AG04450 (cell line): ENCODE results near the gene MTCH1. TPM values are rescaled to one million over a fixed set of nuclear protein-coding genes. Genes with fewer than 3 reads are reported as not detected.
A peak's percentile ranks its signal among the peaks of the same experiment; 100 is the strongest.

ENCODE experiments used
- CTCF ChIA-PET: fragments of 300-600, 350-600 bp; formaldehyde crosslinking; extraction: SDS; loops from one replicate; lab custom pipeline; 2022; ENCODE audit warnings: antibody characterized with exemption, inconsistent platforms; lab: Charles Lee
- POLR2A ChIA-PET: fragments of 350-600 bp; formaldehyde crosslinking; extraction: SDS; loops from one replicate; lab custom pipeline; 2021; ENCODE audit warnings: antibody characterized with exemption, inconsistent platforms; lab: Yijun Ruan, JAX
- DNase-seq: peaks from one replicate; pipeline ENCODE4 v3.0.0-alpha.2; 2011; ENCODE audit warnings: low read depth, low spot score
- H3K27ac ChIP-seq: one replicate; pipeline ENCODE4 v1.5.1; 2012; ENCODE audit warnings: low read depth, low read length, control low read depth
- H3K27me3 ChIP-seq: one replicate; pipeline ENCODE4 v1.6.0; 2012; ENCODE audit warnings: low read length; ENCODE audit not compliant: control insufficient read depth, insufficient read depth
- H3K4me3 ChIP-seq: 2 replicates; pipeline ENCODE4 v1.5.1; 2011; ENCODE audit warnings: mild to moderate bottlenecking, low read depth, low read length, control low read depth
- H3K9me3 ChIP-seq: 2 replicates; pipeline ENCODE4 v1.5.1; 2012; ENCODE audit warnings: low read length; ENCODE audit not compliant: control insufficient read depth, insufficient read depth
- polyA minus RNA-seq: library from RNA; depleted of rRNA, polyadenylated mRNA; stranded (reverse); fragments of >200 nt; gene quantifications from 2 replicates; pipeline ENCODE4 v1.2.3, GENCODE V29; 2011; rRNA and poly(A)+ RNA removed
- polyA plus RNA-seq: library from polyadenylated mRNA; depleted of rRNA; stranded (reverse); fragments of >200 nt; gene quantifications from 2 replicates; pipeline ENCODE4 v1.2.3, GENCODE V29; 2011; rRNA removed
- TF ChIP-seq, protein P1 (sequence below): IDR thresholded peaks from 2 replicates; pipeline ENCODE4 v1.5.1; 2011; ENCODE audit warnings: low read depth, low read length, control low read depth, inconsistent platforms

MTCH1 gene
- polyA plus RNA-seq (149 and 160 TPM in 2 replicates), polyA minus RNA-seq (144 and 161 TPM in 2 replicates)

DNA sequence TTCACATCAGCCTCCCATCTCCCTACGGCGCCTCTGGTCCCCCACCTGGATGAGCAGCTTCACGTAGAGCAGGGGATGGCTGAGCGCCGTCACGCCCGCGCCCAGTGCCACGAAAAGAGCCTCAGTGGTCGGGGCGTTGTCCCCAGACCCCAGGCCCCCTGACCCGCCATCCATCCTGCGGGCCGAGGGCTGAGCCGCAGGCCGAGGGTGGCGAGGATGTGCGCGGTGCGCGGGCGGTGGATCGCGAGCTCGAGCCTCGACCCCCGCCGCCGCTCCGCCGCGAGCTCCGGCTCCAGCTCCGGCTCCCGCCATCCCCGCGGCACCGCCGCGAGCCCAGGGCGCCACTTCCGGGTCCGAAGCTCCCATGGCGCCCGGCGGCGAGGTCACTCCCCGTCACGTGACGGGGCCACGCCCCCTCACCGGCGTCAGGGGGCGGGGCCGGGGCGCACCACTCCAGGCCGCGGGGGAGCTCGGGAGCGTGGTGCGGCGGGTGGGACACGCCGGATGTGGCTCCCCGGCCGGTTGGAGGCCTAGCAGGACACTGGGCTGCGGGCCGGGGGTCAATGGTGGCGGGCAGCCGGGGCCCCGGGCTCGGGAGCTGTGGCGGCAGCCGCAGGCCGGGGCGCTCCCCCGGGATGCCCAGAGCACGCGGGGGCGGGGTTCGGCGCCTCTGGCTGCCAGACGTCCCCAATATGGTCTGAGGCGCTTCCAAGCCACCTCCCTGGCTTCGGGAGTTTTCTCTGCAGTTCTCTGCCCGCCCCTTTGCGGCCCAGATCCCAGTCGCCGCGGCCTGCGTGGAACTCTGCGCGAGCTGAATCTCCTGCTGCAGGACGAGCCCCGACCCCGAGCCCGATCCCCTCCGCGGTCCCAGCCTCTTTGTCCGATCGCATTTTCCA, at the start of gene MTCH1:
TSS of gene MTCH1 (minus strand) at position 389 of the 896 bp plus-strand sequence. CDS start at position 366, 23 bp downstream.
- ChIA-PET CTCF (interaction anchor here (0.5 to 2.3 kb wide), 3 partner anchors 32 to 101 kb away, joined by 3 to 11 read pairs (median 5); no protein-coding TSS in a partner anchor), POLR2A (interaction anchor here (0.5 to 1.5 kb wide), 20 partner anchors 8 to 368 kb away, joined by 3 to 14 read pairs (median 4); partner anchors contain the start of genes C6orf89 and PPIL1)
- Histone ChIP-seq H3K27me3 (peaks cover 4% of the 10 kb centered on the region), H3K27ac (peak within 1 kb of the TSS; percentile 69), H3K9me3 (no peaks in the 10 kb centered on the region), H3K4me3 (peak within 1 kb of the TSS; percentile 93)
- TF ChIP-seq, protein P1, sequence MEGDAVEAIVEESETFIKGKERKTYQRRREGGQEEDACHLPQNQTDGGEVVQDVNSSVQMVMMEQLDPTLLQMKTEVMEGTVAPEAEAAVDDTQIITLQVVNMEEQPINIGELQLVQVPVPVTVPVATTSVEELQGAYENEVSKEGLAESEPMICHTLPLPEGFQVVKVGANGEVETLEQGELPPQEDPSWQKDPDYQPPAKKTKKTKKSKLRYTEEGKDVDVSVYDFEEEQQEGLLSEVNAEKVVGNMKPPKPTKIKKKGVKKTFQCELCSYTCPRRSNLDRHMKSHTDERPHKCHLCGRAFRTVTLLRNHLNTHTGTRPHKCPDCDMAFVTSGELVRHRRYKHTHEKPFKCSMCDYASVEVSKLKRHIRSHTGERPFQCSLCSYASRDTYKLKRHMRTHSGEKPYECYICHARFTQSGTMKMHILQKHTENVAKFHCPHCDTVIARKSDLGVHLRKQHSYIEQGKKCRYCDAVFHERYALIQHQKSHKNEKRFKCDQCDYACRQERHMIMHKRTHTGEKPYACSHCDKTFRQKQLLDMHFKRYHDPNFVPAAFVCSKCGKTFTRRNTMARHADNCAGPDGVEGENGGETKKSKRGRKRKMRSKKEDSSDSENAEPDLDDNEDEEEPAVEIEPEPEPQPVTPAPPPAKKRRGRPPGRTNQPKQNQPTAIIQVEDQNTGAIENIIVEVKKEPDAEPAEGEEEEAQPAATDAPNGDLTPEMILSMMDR, result no peak
- peak; percentile 67 for DNase-seq

DNA sequence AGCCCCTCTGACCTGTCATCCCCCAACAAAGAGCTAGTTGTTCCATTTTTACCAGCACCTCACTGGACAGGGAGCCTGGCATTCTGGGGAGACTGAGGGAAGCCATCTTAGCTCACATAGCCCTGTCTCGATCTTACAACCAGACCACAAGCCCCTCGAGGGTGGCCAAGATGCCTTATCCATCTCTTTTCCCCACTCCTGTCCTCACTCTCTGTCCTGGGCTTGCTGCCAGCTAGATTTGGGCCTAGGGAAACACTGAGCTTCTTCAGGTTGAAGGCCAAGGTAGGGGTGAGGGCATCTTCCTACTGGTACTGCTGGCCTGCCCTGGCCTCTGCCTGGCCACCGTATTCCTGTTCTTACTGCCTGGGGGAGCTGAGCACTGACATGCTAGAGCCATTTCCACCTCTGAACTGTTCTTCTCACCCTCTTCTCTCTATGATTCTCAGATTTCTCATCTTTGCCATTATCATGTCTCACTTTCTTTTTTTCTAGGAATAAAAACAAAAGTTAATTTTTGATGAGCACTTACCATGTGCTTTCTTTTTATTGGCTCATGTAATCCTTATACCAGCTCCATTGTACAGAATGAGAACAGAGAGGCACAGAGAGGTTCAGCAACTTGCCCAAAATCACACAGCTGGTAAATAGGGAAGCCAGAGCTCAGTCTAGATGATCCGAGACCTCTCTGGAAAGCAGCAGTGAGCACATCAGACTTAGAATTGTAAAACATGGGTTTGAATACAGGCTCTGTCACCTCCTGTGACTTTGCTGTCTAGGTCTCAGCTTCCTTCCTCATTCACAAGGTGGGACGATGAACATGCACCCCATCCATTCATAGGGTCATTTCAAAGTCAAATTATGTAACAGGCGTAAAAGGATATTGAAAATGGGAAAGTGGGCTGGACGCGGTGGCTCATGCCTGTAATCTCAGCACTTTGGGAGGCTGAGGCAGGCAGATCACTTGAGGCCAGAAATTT, 48.1 kb upstream of the MTCH1 start:
- DNase-seq, result no peak
- ChIA-PET CTCF (interaction anchor here (0.7 to 2.5 kb wide), 6 partner anchors 12 to 267 kb away, joined by 3 to 9 read pairs (median 5); no protein-coding TSS in a partner anchor), POLR2A (interaction anchor here (0.6 kb wide), 2 partner anchors 42 to 64 kb away, joined by 3 to 4 read pairs; no protein-coding TSS in a partner anchor)
- Histone ChIP-seq H3K27ac (no peak overlapping the region), H3K4me3 (no peak overlapping the region), H3K27me3 (peaks cover 5% of the 10 kb centered on the region), H3K9me3 (no peaks in the 10 kb centered on the region)
- TF ChIP-seq, protein P1, result no peak

DNA sequence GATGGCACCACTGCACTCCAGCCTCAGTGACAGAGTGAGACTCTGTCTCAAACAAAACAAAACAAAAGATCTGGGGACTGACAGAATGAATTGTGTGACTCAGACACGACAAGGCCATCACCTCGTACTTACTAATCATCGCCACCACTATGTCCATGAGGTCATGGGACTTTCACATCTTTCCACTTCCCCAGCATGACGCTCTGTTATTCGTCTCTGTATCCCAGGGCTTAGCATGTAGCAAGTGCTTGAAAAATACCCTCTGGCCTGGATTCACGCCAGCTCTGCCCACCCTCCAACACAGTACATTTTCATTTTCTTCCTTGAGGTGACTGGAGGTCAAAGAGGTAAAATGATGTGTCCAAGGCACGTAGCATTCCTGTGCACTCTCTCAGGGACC, 47.3 kb upstream of the MTCH1 start:
- DNase-seq, result no peak
- ChIA-PET CTCF (interaction anchor here (1.6 to 2.5 kb wide), 3 partner anchors 12 to 177 kb away, joined by 6 to 9 read pairs (median 9); no protein-coding TSS in a partner anchor), POLR2A (no interaction called here)
- Histone ChIP-seq H3K9me3 (no peaks in the 10 kb centered on the region), H3K4me3 (no peak overlapping the region), H3K27me3 (peaks cover 5% of the 10 kb centered on the region), H3K27ac (no peak overlapping the region)
- TF ChIP-seq, protein P1, result no peak

GRCh38 chr6:37032239-37032638, 46.2 kb upstream of the MTCH1 start:
- TF ChIP-seq, protein P1, result no peak
- POLR2A ChIA-PET, result no interaction called here
- Histone ChIP-seq H3K27me3 (no peaks in the 10 kb centered on the region), H3K9me3 (no peaks in the 10 kb centered on the region), H3K27ac (no peak overlapping the region), H3K4me3 (no peak overlapping the region)
- DNase-seq, result no peak
- CTCF ChIA-PET, result interaction anchor here (1.0 to 16.0 kb wide), 4 partner anchors 13 to 176 kb away, joined by 3 to 597 read pairs (median 28); no protein-coding TSS in a partner anchor
